C4-2B (cell line): ENCODE data around the gene TCHH.
"Not testable (repeated sequence)": the region's sequence is repeated elsewhere in the genome, so short reads cannot be mapped to it uniquely, and the experiment has no call there.

Experiments
- CTCF ChIP-seq: fragments of 450-650 bp; conservative IDR thresholded peaks from 2 replicates; pipeline ENCODE4 v1.5.1; 2017; ENCODE audit warnings: mild to moderate bottlenecking
- ZFX ChIP-seq: fragments of 450-650 bp; IDR thresholded peaks from 2 replicates; pipeline ENCODE4 v1.6.1; 2017

- not testable (repeated sequence) for TF ChIP-seq CTCF, ZFX
These were observed 34.2 kb downstream of the TCHH start for GRCh38 chr1:152081026-152081425.
